Measurements from ENCODE around the gene SEMA4D.

SEMA4D gene

DNA sequence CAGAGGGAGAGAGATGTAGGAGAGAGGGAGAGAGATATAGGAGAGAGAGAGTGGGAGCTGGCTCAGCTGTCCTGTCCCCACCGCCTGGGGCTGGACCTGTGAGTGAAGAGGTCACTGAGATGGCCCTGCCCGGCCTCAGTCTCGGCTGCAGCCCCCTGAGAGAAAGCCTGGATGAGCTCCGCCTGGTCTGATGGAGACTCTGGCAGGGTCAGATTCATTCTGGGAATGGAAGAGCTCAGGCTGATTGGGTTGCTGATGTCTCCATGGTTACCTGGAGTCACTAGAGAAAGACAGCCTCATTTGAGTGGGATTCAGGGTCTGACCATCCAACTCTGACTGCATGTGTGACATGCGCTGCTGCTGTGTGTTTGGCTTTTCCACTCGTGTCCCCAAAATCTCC is 27.1 kb upstream of the SEMA4D start:
- Histone ChIP-seq H2AFZ (ENCODE audit: low read length) (no peak overlapping the region), H3K4me3 (ENCODE audit: low read depth, low read length, poor library complexity, severe bottlenecking) (no peak overlapping the region), H3K9me3 (ENCODE audit: low read length) (no peaks in the 10 kb centered on the region), H3K79me2 (ENCODE audit: insufficient read depth, low read length) (no peaks in the 10 kb centered on the region), H3K36me3 (ENCODE audit: insufficient read depth, low read length) (no peaks in the 10 kb centered on the region), H3K4me1 (ENCODE audit: insufficient read depth, low read length, severe bottlenecking) (peaks cover 3% of the 10 kb centered on the region), H3K27me3 (ENCODE audit: insufficient read depth, low read length) (no peaks in the 10 kb centered on the region; the same call in 1 of the 2 replicates), H3K9ac (ENCODE audit: low read length) (no peak overlapping the region), H3K9me2 (ENCODE audit: low read depth, low read length) (no peaks in the 10 kb centered on the region), H4K20me1 (ENCODE audit: insufficient read depth, low read length) (no peaks in the 10 kb centered on the region), H3K27ac (ENCODE audit: low read depth, low read length, poor library complexity, severe bottlenecking) (no peak overlapping the region), H3F3A (ENCODE audit: insufficient read depth, low read length) (no peaks in the 10 kb centered on the region), H3K4me2 (ENCODE audit: low read length) (no peak overlapping the region)
- TF ChIP-seq CTCF (IDR thresholded peaks at IDR 0.05; ENCODE audit: low read length) (no peak), EZH2 (IDR thresholded peaks at IDR 0.05; ENCODE audit: borderline replicate concordance, low read length) (no peak)

- Histone ChIP-seq H3K4me3 (ENCODE audit: low read depth, low read length, poor library complexity, severe bottlenecking) (no peak overlapping the region), H3K9ac (ENCODE audit: low read length) (no peak overlapping the region), H3K27ac (ENCODE audit: low read depth, low read length, poor library complexity, severe bottlenecking) (no peak overlapping the region), H3K4me2 (ENCODE audit: low read length) (no peak overlapping the region), H3K9me3 (ENCODE audit: low read length) (no peaks in the 10 kb centered on the region), H2AFZ (ENCODE audit: low read length) (no peak overlapping the region), H3K4me1 (ENCODE audit: insufficient read depth, low read length, severe bottlenecking) (peaks cover 3% of the 10 kb centered on the region), H3K9me2 (ENCODE audit: low read depth, low read length) (no peaks in the 10 kb centered on the region), H3F3A (ENCODE audit: insufficient read depth, low read length) (no peaks in the 10 kb centered on the region), H4K20me1 (ENCODE audit: insufficient read depth, low read length) (no peaks in the 10 kb centered on the region), H3K36me3 (ENCODE audit: insufficient read depth, low read length) (no peaks in the 10 kb centered on the region), H3K27me3 (ENCODE audit: insufficient read depth, low read length) (no peaks in the 10 kb centered on the region; the same call in 1 of the 2 replicates), H3K79me2 (ENCODE audit: insufficient read depth, low read length) (no peaks in the 10 kb centered on the region)
- no peak for TF ChIP-seq EZH2 (IDR thresholded peaks at IDR 0.05; ENCODE audit: borderline replicate concordance, low read length)
- no peak for TF ChIP-seq CTCF (IDR thresholded peaks at IDR 0.05; ENCODE audit: low read length)
Measured at GRCh38 chr9:89523948-89524347, 26.0 kb upstream of the SEMA4D start.

- Histone ChIP-seq H4K20me1 (ENCODE audit: insufficient read depth, low read length) (no peaks in the 10 kb centered on the region), H3K36me3 (ENCODE audit: insufficient read depth, low read length) (no peaks in the 10 kb centered on the region), H3F3A (ENCODE audit: insufficient read depth, low read length) (no peaks in the 10 kb centered on the region), H3K9ac (ENCODE audit: low read length) (no peak overlapping the region), H2AFZ (ENCODE audit: low read length) (no peak overlapping the region), H3K27me3 (ENCODE audit: insufficient read depth, low read length) (no peaks in the 10 kb centered on the region; the same call in 1 of the 2 replicates), H3K9me3 (ENCODE audit: low read length) (no peaks in the 10 kb centered on the region), H3K4me2 (ENCODE audit: low read length) (no peak overlapping the region), H3K4me1 (ENCODE audit: insufficient read depth, low read length, severe bottlenecking) (peaks cover 3% of the 10 kb centered on the region), H3K79me2 (ENCODE audit: insufficient read depth, low read length) (no peaks in the 10 kb centered on the region), H3K9me2 (ENCODE audit: low read depth, low read length) (no peaks in the 10 kb centered on the region), H3K4me3 (ENCODE audit: low read depth, low read length, poor library complexity, severe bottlenecking) (no peak overlapping the region), H3K27ac (ENCODE audit: low read depth, low read length, poor library complexity, severe bottlenecking) (no peak overlapping the region)
- TF ChIP-seq CTCF (IDR thresholded peaks at IDR 0.05; ENCODE audit: low read length) (no peak), EZH2 (IDR thresholded peaks at IDR 0.05; ENCODE audit: borderline replicate concordance, low read length) (no peak)
Measured at GRCh38 chr9:89522959-89523285, 25.0 kb upstream of the SEMA4D start.

All from OCI-LY1 (cell line).